Fibroblast of the conjunctiva (primary cell): ENCODE data around the gene DOCK8.

Experiments
- DNase-seq: peaks from one replicate; pipeline ENCODE4 v3.0.0-alpha.2; 2010; ENCODE audit warnings: low read depth

DOCK8 gene

GRCh38 chr9:268616-269015, 54.0 kb downstream of the DOCK8 start:
- no peak for DNase-seq

- DNase-seq = no peak
Measured at GRCh38 chr9:269081-269711, 54.5 kb downstream of the DOCK8 start.

- no peak for DNase-seq
Measured at GRCh38 chr9:270657-271237, 56.1 kb downstream of the DOCK8 start.

GRCh38 chr9:272251-273213, 57.9 kb downstream of the DOCK8 start:
- DNase-seq = no peak

GRCh38 chr9:274406-274805, 59.7 kb downstream of the DOCK8 start:
- DNase-seq = no peak

GRCh38 chr9:277601-278295, 63.1 kb downstream of the DOCK8 start:
- no peak for DNase-seq

GRCh38 chr9:278651-279050, 64.0 kb downstream of the DOCK8 start:
- DNase-seq = no peak

- DNase-seq = no peak
Measured at GRCh38 chr9:279674-280073, 65.0 kb downstream of the DOCK8 start.

- no peak for DNase-seq
Measured at GRCh38 chr9:281741-282645, 67.3 kb downstream of the DOCK8 start.

- no peak for DNase-seq
Measured at GRCh38 chr9:286071-286740, 71.5 kb downstream of the DOCK8 start.

GRCh38 chr9:289121-289520, 74.5 kb downstream of the DOCK8 start:
- no peak for DNase-seq

GRCh38 chr9:292915-293314, 78.2 kb downstream of the DOCK8 start:
- DNase-seq = no peak

- no peak for DNase-seq
Measured at GRCh38 chr9:295576-295975, 80.9 kb downstream of the DOCK8 start.

- DNase-seq = no peak
Measured at GRCh38 chr9:296411-296810, 81.7 kb downstream of the DOCK8 start.

- no peak for DNase-seq
Measured at GRCh38 chr9:297104-297972, 82.7 kb downstream of the DOCK8 start.

- no peak for DNase-seq
Measured at GRCh38 chr9:303502-303901, 88.8 kb downstream of the DOCK8 start.

- DNase-seq = no peak
Measured at GRCh38 chr9:304106-304505, 89.4 kb downstream of the DOCK8 start.

GRCh38 chr9:304519-305185, 90.0 kb downstream of the DOCK8 start:
- no peak for DNase-seq

- no peak for DNase-seq
Measured at GRCh38 chr9:306907-307306, 92.2 kb downstream of the DOCK8 start.
